ENCODE measurements around the gene HSF5.

DNA sequence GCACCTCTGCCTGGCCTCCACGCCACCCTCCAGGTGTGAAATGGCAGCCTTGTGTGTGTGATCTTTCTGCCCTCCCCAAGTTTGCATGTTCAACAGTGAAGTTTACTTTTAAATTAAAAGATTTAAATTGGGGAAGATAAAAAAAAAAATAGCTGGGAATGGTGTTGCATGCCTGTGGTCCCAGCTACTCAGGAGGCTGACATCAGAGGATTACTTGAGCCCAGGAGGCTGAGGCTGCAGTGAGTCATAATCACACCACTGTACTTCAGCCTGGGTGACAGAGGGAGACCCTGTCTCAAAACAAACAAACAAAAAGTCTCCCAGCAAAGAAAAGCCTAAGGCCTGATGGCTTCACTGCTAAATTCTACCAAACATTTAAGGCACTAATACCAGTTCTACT is 35.5 kb downstream of the HSF5 start:
- TF ChIP-seq, protein P1, sequence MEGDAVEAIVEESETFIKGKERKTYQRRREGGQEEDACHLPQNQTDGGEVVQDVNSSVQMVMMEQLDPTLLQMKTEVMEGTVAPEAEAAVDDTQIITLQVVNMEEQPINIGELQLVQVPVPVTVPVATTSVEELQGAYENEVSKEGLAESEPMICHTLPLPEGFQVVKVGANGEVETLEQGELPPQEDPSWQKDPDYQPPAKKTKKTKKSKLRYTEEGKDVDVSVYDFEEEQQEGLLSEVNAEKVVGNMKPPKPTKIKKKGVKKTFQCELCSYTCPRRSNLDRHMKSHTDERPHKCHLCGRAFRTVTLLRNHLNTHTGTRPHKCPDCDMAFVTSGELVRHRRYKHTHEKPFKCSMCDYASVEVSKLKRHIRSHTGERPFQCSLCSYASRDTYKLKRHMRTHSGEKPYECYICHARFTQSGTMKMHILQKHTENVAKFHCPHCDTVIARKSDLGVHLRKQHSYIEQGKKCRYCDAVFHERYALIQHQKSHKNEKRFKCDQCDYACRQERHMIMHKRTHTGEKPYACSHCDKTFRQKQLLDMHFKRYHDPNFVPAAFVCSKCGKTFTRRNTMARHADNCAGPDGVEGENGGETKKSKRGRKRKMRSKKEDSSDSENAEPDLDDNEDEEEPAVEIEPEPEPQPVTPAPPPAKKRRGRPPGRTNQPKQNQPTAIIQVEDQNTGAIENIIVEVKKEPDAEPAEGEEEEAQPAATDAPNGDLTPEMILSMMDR (IDR thresholded peaks at IDR 0.05; ENCODE audit: low read depth, low read length): no peak
- no peak for TF ChIP-seq POLR2A (IDR thresholded peaks at IDR 0.05; ENCODE audit: extremely low read depth, insufficient read length)

Measured in NB4 (cell line).